ENCODE results near the gene SUPT4H1. TPM values are rescaled to one million over a fixed set of nuclear protein-coding genes. Genes with fewer than 3 reads are reported as not detected.

Gene SUPT4H1
- total RNA-seq (2022) (70.9 and 71.4 TPM in 2 replicates), Bru-seq, nascent RNA (percentile 97 among the genes with signal in this experiment), BruChase-seq, experiment 1, labeled RNA remaining after a 2-hour chase (percentile 98 among the genes with signal in this experiment), BruChase-seq, experiment 2, labeled RNA remaining after a 6-hour chase (percentile 97 among the genes with signal in this experiment)
- long read RNA-seq, transcript SUPT4H1-201 (5 exons, 1,489 nt) = major isoform, 8 of 13 reads
- long read RNA-seq, partial matches to known transcripts = 0 of 13 reads
- long read RNA-seq, other reads (novel, unspliced or antisense) = 2 of 13 reads

DNA sequence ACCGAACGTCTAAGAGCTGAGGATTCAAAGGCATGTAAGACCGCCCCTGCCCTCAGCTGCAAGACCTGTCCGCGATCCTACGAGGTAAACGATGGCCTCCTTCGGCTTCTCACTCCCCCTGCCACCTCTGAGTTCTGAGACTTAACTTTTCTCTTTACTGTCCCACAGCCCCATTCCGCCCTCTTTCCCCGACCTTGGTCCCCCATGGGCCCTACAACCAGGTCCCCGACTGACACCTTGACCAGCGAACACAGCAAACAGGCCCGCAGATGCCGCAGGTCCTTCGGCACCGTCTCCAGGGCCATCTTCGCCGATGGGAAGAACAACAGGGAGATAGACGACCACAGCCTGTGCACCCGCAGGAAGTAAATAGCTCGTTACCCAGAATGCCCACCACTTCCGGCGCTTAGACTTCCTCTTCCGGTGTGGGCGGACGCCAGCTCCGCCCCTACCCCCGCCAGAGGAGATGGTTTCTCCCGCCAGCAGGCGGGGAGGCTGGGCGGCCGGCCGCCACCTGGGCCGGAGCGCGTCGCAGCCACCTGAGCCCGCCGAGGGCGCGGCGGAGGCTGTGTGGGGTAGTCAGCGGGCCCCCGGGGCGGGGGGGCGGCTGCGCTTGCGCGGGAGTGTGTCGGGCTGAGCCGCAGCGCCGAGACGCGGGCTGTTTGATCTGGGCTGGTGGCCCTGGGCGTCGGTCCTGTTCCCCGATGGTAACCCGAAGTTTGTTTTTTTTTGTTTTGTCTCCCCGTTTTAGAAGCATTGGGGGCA is at the start of gene SUPT4H1:
Gene SUPT4H1, minus strand, starts transcription at position 371 of the 765 bp plus-strand sequence. Its CDS starts 66 bp downstream, at position 305.
- POLR2A ChIA-PET = interaction anchor here (0.6 to 3.0 kb wide), 6 partner anchors 8 to 279 kb away, joined by 3 to 25 read pairs (median 4); partner anchors contain the start of gene RNF43
- intact Hi-C loops (cut with micrococcal nuclease; ENCODE audit: unreplicated experiment) = loop anchor here (1.0 kb wide), 2 partner anchors 12 to 65 kb away; partner anchors contain the start of gene RNF43
- peaks cover 11% of the 10 kb centered on the region for H3K4me1 Mint-ChIP-seq (ENCODE audit: low read depth, unreplicated experiment)

GRCh38 chr17:58401287-58401686 is 49.3 kb upstream of the SUPT4H1 start:
- H3K36me3 Mint-ChIP-seq (ENCODE audit: insufficient read depth, unreplicated experiment) = peaks cover 83% of the 10 kb centered on the region
- H3K9me3 Mint-ChIP-seq (ENCODE audit: unreplicated experiment) = no peaks in the 10 kb centered on the region
- H3K27me3 Mint-ChIP-seq (ENCODE audit: insufficient read depth, unreplicated experiment) = no peaks in the 10 kb centered on the region
- no peaks in the 10 kb centered on the region for H3K9me3 ChIP-seq
- H3K27ac Mint-ChIP-seq (ENCODE audit: unreplicated experiment) = no peak overlapping the region
- ChIA-PET POLR2A (no interaction called here), CTCF (no interaction called here)
- no peak for DNase-seq
- no peak overlapping the region for H3K4me3 ChIP-seq (ENCODE audit: low read depth, low read length)
- no peak overlapping the region for H3K4me3 Mint-ChIP-seq (ENCODE audit: unreplicated experiment)
- no TSS peak for BruUV-seq (replicated peaks)
- peaks cover 75% of the 10 kb centered on the region for H3K4me1 Mint-ChIP-seq (ENCODE audit: low read depth, unreplicated experiment)
- TF ChIP-seq, protein P1, sequence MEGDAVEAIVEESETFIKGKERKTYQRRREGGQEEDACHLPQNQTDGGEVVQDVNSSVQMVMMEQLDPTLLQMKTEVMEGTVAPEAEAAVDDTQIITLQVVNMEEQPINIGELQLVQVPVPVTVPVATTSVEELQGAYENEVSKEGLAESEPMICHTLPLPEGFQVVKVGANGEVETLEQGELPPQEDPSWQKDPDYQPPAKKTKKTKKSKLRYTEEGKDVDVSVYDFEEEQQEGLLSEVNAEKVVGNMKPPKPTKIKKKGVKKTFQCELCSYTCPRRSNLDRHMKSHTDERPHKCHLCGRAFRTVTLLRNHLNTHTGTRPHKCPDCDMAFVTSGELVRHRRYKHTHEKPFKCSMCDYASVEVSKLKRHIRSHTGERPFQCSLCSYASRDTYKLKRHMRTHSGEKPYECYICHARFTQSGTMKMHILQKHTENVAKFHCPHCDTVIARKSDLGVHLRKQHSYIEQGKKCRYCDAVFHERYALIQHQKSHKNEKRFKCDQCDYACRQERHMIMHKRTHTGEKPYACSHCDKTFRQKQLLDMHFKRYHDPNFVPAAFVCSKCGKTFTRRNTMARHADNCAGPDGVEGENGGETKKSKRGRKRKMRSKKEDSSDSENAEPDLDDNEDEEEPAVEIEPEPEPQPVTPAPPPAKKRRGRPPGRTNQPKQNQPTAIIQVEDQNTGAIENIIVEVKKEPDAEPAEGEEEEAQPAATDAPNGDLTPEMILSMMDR (IDR thresholded peaks at IDR 0.05; ENCODE audit: insufficient read depth in 1 of 2, low read depth in 1 of 2, low read length in 1 of 2, severe bottlenecking in 1 of 2, unreplicated experiment in 1 of 2) = no peak
- no peaks in the 10 kb centered on the region for H3K27me3 ChIP-seq (replicated peaks; ENCODE audit: control insufficient read depth, insufficient read depth, low read length)
- intact Hi-C loops (cut with micrococcal nuclease; ENCODE audit: unreplicated experiment) = no loop called here
- H3K4me1 ChIP-seq = peaks cover 89% of the 10 kb centered on the region
- H3K36me3 ChIP-seq (ENCODE audit: control insufficient read depth, insufficient read depth, low read length) = no peaks in the 10 kb centered on the region; the same call in 1 of the 2 replicates

More for the DNA sequence above, at the start of gene SUPT4H1:
- peak; percentile 89 to 91 for DNase-seq
- Mint-ChIP-seq H3K4me3 (ENCODE audit: unreplicated experiment) (peak within 1 kb of the TSS; percentile 82), H3K36me3 (ENCODE audit: insufficient read depth, unreplicated experiment) (peaks cover 91% of the 10 kb centered on the region), H3K9me3 (ENCODE audit: unreplicated experiment) (no peaks in the 10 kb centered on the region), H3K27me3 (ENCODE audit: insufficient read depth, unreplicated experiment) (no peaks in the 10 kb centered on the region), H3K27ac (ENCODE audit: unreplicated experiment) (peak within 1 kb of the TSS; percentile 81)
- TF ChIP-seq, protein P1 (IDR thresholded peaks at IDR 0.05; ENCODE audit: insufficient read depth in 1 of 2, low read depth in 1 of 2, low read length in 1 of 2, severe bottlenecking in 1 of 2, unreplicated experiment in 1 of 2) = no peak
- peak within 1 kb of the TSS; percentile 48 for H3K4me3 ChIP-seq (ENCODE audit: low read depth, low read length)
- no TSS peak for BruUV-seq (replicated peaks)
- peaks cover 10% of the 10 kb centered on the region; the same call in 1 of the 2 replicates for H3K36me3 ChIP-seq (ENCODE audit: control insufficient read depth, insufficient read depth, low read length)
- CTCF ChIA-PET = interaction anchor here (0.6 to 3.5 kb wide), 7 partner anchors 12 to 65 kb away, joined by 3 to 29 read pairs (median 4); partner anchors contain the start of gene RNF43
- H3K9me3 ChIP-seq = no peaks in the 10 kb centered on the region
- H3K27me3 ChIP-seq (replicated peaks; ENCODE audit: control insufficient read depth, insufficient read depth, low read length) = no peaks in the 10 kb centered on the region
- no peaks in the 10 kb centered on the region for H3K4me1 ChIP-seq

DNA sequence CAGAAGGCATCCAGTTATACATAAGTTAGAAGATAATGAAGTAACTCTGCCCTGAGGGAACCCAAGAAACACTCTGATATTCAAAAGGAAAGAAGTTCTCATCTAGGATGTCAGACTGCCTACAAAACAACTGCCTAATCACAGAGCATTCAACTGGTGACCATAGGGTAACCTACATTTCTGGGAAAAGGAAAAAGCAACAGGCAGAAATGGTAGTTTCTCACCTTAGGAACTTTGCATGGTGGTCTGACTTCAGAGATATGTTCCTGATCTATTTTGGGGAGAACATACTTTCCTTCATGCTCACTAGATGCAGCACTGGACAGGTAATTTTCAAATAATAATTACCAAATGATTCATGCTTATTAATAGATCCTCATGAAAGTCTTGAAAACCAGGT is 48.8 kb upstream of the SUPT4H1 start:
- no TSS peak for BruUV-seq (replicated peaks)

More for the DNA sequence above, 48.8 kb upstream of the SUPT4H1 start:
- Mint-ChIP-seq H3K9me3 (ENCODE audit: unreplicated experiment) (no peaks in the 10 kb centered on the region), H3K27me3 (ENCODE audit: insufficient read depth, unreplicated experiment) (no peaks in the 10 kb centered on the region), H3K36me3 (ENCODE audit: insufficient read depth, unreplicated experiment) (peaks cover 85% of the 10 kb centered on the region), H3K27ac (ENCODE audit: unreplicated experiment) (no peak overlapping the region), H3K4me1 (ENCODE audit: low read depth, unreplicated experiment) (peaks cover 79% of the 10 kb centered on the region), H3K4me3 (ENCODE audit: unreplicated experiment) (no peak overlapping the region)
- TF ChIP-seq, protein P1 (IDR thresholded peaks at IDR 0.05; ENCODE audit: insufficient read depth in 1 of 2, low read depth in 1 of 2, low read length in 1 of 2, severe bottlenecking in 1 of 2, unreplicated experiment in 1 of 2) = no peak
- no peaks in the 10 kb centered on the region for H3K9me3 ChIP-seq
- POLR2A ChIA-PET = no interaction called here
- no peaks in the 10 kb centered on the region; the same call in 1 of the 2 replicates for H3K36me3 ChIP-seq (ENCODE audit: control insufficient read depth, insufficient read depth, low read length)
- H3K4me3 ChIP-seq (ENCODE audit: low read depth, low read length) = no peak overlapping the region
- no peak for DNase-seq
- H3K27me3 ChIP-seq (replicated peaks; ENCODE audit: control insufficient read depth, insufficient read depth, low read length) = no peaks in the 10 kb centered on the region
- CTCF ChIA-PET = no interaction called here
- H3K4me1 ChIP-seq = peaks cover 89% of the 10 kb centered on the region
- intact Hi-C loops (cut with micrococcal nuclease; ENCODE audit: unreplicated experiment) = no loop called here
